Stromal cell of bone marrow (primary cell): ENCODE results near the gene AASS.
"Not testable (repeated sequence)": the region's sequence is repeated elsewhere in the genome, so short reads cannot be mapped to it uniquely, and the experiment has no call there.

Experiments
- DNase-seq: peaks from one replicate; pipeline ENCODE4 v3.0.0-alpha.2; 2012; ENCODE audit warnings: low read depth

Gene AASS

DNA sequence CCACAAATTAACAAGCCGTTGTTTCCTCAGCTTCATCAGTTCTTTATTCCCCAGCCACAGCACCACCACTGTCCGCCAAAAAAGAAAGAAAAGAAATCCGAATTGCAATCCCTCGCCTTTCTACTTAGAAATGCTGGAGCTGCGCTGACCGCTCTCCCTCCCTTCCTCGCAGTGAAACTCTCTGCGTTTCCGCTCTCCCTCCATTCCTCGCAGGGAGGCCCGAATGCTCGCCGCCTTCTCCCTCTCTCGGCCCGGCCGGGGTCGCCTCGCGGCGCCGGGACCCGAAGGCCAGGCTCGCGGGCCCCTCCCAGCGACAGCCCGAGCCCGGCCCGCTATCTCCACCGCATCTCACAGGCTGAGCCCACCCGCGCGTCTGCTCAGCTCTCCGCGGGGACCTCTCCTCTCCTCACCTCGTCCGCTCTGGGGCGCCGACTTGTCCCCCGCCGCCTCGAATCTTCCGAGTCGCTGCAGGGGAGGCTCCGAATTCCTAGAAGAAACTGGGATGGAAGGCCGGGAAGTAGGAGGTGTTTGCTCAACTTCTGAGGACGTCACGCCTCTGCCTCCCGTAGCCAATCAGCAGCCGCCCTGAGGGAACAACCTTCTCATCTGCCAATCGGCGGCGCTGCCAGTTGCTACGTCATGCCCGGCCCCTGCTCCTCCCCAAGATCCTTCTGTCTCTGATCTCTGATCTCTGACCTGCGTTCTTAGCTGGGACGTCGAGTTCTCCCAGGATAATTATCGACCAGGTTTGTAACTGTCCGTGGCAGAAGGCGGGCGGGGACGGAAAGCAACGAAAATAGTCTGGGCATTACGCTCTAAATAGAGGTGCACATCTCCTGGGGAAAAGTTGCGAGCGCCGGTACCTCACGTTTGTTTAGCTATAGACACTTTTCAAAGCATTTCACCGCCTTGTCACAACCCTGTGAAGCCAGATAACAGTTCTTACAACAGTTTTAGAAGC is at the start of gene AASS:
Gene AASS, minus strand, starts transcription at position 499 of the 961 bp plus-strand sequence. CDS start 10,523 bp downstream, outside the sequence.
- DNase-seq, result peak; percentile 94

DNA sequence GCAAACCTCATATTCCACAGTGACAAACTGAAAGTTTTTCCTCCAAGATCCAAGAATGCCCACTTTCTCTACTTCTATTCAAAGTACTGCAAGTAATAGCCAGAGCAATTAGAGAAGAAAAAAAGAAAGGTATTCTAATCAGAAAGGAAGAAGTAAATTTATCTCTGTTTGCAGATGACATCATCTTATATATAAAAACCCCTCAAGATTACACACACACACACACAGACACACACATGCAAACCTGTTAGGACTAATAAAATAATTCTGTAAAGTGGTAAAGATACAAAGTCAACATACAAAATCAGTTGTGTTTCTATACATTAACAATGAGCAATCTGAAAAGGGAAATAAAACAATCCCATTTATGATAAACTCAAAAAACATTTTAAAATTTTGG is 44.7 kb upstream of the AASS start:
- no peak for DNase-seq

DNA sequence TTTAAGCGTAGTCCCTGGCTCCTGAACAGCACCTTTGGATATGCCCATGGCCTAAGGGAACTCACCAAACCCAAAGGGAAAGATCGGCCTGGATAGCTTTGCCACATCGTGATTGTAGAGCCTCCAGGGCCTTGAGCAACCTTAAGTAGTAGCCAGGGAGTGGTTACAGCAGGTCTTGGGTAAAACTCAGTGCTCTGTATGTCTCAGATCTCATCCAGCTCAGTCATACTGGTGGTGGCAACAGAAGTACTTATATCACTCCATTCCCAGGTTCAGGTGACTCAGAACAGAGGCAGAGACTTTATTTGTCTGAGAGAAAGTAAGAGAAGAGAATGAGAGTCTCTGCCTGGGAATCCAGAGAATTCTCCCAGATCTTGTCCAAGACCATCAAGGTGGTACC is 39.1 kb upstream of the AASS start:
- DNase-seq, result no peak

DNA sequence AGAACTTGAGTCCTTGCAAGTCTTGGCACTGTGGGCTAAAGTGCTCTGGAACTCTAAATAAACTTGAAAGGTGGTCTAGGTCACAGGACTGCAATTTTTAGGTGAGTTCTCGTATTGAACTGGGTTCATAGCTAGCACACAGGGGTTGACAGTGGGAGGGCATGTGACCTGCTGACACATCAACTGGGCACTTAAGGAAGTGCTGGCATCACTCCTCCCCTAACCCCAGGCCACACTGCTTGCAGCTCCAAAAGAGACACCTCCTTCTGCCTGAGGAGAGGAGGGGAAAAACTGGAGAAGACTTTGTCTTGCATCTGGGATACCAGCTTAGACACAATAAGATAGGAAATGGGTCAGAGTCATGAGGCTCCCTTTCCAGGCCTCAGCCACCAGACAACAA is 38.0 kb upstream of the AASS start:
- DNase-seq, result no peak

DNA sequence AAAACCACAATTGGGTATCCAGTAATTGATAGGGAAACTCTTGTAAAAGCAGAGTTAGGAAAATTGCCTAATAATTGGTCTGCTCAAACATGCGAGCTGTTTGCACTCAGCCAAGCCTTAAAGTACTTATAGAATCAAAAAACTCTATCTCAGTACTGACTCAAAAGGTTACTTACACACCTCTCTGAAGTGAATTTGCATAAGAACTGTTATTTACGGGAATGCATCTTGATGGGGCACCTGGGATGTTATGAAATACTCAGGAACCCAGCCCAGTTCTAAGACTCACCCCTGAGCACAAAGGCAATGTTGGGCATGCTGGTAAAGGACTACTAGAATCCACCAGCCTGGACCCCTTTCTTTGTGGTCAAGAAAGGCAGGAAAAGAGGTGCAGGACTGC is 28.1 kb upstream of the AASS start:
- not testable (repeated sequence) for DNase-seq

DNA sequence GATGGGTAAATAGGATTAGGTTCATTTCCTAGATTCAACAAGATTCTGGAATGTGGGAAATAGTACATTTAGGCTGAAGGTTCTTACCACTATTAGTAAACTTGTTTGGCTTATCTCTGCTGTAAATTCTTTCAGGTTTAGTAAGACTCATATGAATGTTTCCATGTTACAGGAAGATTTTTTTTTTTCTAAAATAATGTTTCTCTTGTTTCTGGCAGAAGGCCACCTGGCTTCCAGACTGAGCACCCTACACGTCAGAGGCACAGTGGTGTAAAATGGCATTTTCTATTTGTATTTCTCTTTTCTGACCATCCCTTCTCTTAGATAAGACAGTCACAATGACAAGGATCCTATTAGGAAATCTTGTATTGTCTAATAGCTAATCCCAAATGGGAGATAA is 22.7 kb upstream of the AASS start:
- DNase-seq, result peak; percentile 31

DNA sequence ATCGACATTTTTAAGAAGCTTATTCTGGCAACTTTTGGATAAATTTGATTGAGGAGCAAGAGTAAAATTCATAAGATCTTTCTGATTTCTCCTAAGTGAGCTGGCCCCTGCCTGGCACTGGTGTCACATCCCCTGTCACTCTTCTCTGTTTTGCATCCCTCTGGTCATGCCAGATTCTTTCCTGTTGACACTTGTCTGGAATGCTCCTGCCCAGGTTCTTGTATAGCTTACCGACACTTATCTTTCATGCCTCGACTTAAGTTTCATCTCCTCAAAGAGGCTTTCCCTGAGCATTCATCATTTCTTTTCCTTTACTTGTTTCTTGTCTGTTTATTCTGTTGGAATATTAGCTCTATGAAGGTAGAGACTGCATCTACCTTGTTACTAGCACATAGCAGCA is 22.2 kb upstream of the AASS start:
- DNase-seq, result no peak

DNA sequence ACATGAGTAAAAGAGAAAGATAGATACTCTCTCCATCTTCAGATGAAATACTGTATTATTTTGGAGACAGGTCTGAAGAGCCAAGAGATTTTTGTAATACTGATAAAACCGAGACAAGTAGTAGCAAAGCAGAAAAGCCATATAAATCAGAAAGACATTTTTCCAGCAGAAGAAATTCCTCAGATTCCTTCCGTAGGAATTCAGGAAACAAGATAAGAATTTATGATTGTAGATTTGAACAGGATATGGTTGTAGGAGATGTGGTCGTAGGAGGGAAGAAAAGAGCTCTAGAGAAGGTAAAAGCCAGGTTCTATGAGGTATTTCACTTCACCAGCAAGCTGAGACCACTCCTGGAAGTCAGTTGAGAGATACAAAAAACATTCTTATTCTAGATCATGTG is 17.6 kb upstream of the AASS start:
- no peak for DNase-seq

DNA sequence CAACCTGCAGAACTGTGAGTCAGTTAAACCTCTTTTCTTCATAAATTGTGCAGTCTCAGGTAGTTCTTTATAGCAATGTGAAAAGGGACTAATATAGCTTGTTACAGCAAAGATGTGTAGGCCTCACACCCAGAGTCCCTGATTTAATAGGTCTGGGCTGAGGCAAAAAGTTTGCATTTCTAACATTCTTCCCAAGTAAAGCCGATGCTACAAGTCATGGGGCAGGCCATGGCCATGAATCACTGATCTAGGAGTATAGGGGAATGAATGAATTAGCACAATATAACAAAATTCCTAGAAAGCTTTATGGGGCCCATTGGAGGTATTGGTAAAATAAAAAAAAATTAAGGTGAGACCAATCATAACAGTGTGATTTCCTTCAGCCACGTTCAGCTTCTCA is 11.5 kb upstream of the AASS start:
- DNase-seq, result no peak

DNA sequence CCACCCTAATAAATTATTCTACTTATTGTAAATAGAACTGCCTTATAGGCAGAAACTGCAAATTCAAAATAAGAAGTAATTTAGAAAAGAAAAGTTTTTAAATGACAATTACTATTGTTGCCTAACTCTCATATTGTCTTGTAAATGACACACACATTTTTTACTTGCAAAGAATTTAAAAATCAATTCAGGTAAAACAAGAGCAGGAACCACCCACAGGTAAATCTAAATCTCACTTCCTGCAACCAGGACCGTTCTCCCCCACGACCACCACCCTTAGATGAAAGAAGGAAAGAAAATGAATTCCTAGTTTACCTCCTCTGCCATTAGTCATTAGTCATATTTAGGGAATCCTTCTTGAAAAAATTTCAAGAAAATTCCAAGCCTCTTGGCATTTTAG is 4.8 kb upstream of the AASS start:
- DNase-seq, result no peak

DNA sequence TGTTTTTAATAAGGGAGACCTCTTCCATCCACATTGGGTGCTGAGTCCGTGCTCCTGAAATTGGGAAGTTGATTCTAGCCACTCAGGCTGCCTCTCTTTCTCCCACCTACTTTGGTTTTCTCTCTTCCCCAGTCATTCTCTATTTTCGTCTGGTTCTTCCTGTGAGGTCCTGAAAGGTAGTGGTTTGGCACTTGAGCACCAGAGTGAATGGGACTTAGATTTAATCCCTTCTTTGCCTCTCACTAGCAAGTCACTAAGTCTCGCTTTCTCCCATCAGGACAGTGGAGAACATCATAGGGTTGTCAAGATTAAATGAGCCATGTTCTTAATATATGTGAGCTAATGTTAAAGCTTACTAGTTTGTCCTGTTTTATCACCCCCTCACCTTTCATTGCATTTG is 4.0 kb upstream of the AASS start:
- no peak for DNase-seq

DNA sequence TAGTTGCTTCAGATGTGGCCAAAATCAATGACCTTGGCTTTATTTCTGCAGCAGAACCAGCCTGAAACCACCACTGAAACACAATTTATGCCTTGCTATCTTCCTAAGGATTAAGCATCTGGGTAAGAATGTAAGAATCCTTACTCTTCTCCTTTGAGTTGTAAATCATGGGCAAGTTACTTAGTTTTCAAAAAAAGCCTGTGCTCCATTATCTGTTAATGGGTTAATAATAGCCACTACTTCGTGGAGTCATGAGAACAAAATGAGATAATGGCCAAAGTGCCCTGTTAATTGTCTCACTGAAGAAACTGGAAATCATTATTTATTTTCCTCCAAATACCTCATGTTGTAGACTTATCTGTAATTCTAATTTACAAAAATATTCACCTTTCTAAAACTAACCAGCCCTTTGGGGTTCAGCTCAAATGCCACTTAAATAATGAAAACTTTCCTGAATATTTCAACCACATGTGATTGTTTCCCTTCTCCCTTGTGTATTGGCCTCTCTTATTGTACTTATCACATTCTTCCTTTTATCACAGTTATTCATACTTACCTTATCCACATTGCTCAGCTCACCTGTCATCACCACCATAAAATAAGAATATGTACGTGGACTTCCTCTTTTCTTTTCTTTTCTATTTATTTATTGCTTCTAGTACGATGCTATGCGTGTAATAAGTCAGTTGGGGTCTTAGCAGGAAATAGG is 2.0 kb upstream of the AASS start:
- DNase-seq, result no peak

DNA sequence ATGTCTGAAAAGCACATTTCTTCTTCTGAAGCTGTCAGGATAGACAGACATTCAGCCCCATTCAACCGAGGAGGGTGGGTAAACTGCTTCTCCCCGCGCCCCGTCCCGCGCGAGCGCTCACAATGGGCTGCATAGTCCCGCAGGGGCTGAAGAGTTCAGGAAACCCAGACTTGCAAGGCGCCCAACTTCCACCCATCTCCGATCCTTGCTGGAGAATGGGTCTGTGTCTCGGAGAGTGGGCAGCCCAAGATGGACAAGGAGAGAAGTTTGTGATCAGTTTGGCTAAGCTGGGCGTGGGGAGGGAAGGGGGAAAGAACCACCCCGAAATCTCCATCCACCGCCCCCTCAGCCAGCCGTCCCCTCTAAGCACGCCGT is 686 bp downstream of the AASS start:
- no peak for DNase-seq

DNA sequence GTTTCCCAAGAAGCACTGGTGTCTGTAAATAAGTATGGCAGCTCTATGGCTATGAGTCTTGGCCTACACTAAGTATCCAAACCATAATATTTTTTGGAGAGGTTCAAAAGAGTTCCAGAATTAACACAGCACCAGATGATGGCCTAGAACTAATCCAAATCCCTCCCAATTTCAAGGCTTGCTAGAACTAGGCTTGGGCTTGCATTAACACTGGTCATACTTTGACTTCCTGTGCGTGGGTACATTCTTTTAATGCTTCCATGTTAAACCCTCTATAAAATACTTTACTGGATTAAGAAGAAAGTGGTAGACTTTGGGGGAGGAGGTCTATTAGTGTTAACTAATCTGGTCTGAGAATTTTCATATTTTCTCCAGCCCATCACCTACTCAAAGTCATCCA is 3.1 kb downstream of the AASS start:
- no peak for DNase-seq

DNA sequence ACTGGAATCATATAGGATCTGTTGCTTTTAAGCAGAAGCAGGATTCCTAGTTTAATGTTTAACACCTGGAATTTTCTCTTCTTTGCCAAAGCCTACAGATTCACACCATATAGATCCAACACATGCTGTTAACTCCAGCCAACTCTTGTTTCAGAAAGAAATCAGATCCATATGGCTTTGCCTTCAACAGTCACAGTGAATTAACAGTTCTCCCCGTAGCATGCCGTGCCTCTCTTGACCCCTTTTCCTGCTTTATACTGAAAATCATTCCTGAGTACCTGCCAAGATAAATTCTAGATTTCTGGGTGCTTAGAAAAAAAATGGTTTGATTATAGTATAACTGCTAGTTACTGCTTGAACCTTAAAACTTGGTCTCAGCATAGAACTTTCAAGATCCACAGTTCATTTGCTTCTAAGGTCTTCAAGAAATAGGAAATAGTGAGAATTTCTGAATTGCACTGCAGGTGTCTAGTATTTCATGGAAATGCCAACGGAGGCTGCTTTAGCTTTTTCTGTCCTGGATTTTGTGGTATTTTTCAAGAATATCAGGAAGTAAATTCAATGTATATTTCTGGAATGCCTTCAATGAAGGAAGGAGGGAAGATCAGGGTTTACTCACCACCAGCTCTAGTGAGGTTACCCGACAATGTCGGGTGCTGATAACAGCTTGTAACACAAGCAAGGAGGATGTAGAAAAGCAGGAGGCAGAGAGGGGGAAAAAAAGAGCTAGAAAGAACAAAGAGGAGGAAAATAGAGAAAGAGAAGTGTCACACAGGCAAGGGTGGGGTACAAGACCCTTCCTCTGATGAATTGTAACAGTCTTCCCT is 6.6 kb downstream of the AASS start:
- DNase-seq, result no peak

DNA sequence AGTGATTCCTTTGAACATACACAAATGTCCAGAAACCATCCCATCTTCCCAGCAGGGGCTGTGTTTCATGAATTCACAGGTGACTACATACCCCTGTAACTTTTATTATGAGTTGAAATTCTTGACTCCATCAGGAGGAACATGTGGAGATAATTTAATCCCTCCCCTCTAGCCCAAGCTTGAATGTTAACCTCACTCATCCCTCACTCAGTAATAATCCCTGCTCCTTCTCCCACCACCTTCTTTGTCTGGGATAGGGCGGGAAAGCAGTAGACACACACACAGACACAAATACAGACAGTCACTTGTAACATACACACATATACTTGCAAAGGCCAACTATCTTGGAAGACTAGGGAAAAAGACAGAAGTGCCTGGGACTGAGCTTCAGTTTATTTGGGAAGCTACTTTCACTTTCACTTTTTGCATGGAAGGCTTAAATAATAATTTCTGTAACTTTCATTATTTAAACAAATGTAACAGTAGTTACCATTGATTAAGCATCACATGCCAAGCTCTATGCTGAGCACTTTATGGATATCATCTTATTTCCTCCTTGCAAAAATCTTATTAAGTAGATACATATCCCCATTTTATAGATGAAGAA is 7.3 kb downstream of the AASS start:
- no peak for DNase-seq

DNA sequence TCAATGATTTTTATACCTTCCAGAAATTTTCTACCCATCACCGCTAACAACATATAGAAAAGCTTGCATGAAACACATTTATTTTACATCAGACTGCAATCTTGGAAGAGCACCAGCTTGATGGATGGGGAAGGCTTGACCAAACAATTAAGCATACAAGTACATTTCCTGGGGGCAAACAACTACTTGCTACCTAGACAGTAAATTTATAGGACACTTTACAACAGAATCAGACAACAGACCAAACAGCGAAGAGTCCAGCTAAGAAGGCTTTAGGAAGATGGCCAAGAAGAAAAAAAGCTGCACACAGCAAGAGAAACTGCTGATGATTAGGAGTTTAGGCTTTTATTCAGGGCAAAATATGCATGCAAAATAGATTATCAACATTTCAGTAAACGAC is 8.0 kb downstream of the AASS start:
- DNase-seq, result no peak

DNA sequence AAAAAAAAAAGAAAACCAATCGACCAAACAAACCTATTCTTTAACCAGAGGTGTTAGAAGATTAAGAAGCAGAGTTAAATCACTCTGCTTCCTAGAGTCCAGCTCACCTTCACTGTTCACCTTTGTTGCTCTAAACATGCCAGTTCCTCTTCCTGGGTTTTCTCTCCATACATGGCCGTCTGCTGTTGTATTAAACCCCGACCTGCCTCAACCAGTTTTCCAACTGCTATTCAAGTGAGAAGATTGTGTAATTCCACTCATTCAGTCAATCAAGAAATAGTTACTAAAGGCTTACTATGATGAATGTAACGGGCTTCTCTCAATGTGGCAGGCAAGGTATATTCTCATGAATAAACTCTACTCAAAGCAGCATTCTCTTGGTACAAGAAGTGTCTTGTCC is 8.8 kb downstream of the AASS start:
- no peak for DNase-seq

DNA sequence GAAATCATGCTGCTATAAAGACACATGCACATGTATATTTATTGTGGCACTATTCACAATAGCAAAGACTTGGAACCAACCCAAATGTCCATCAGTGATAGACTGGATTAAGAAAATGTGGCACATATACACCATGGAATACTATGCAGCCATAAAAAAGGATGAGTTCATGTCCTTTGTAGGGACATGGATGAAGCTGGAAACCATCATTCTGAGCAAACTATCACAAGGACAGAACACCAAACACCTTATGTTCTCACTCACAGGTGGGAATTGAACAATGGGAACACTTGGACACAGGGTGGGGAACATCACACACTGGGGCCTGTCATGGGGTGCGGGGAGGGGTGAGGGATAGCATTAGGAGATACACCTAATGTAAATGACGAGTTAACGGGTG is 9.3 kb downstream of the AASS start:
- DNase-seq, result not testable (repeated sequence)

DNA sequence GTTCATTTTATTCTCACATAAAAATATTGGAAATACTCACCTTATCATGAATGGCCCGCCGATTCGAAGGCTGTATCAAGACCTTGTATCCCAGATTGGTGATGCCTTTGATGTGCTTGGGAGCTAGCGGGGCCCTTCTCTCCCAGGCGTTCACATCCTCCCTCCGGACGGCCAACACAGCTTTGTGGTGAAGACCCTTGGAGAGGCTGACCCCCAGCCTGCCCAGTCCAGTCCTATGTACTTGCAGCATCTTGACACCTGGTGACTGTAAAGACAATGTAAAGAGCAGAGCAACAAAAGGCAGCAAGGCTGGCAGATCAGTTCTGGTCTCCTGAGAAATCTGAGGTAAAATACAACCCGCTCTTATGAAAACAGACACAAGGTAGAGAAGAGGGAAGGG is 10.6 kb downstream of the AASS start:
- no peak for DNase-seq

DNA sequence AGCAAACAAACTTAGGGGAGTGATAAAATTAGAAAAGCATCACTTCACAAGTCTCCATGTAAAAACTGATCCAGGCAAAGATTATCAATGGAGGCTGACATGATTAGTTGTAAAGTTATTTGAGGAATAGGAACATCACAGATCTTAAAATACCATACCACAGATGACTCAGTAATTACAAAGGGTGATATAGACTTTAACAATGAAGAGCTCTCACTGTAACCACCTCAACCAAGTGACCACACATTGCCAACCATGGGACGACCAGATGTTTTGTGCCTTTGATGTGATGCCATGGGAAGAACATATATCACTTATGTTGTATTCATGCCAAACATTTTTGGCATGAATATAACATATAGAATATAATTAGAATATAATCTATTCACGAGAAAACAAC is 11.7 kb downstream of the AASS start:
- no peak for DNase-seq

DNA sequence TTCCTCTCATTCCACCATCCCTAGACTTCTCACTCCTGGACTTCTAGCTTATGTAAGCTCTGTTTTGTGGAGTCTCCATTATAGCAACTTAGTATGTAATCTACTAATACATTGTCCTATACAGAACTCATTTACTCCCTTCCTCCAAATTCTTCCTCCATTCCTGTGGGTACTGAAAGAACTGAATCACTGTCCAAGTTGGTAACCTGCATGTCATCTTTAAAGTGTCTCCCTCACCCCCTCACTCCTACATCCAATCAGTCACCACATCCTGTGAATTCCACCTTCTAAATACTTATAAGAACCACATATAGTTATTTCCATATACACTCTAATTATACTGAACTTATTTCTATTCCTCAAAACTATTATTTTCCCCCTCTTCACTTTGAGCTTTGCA is 20.3 kb downstream of the AASS start:
- DNase-seq, result no peak
